Hematopoietic multipotent progenitor cell treated with erythropoietin and hydrocortisone succinate and interleukin-3 and kit ligand, for 4 days (in vitro differentiated cells): Measurements from ENCODE around the gene SCLY.

Source experiments
- DNase-seq: peaks from one replicate; pipeline ENCODE4 v3.0.0-alpha.2; 2015

Gene SCLY

DNA sequence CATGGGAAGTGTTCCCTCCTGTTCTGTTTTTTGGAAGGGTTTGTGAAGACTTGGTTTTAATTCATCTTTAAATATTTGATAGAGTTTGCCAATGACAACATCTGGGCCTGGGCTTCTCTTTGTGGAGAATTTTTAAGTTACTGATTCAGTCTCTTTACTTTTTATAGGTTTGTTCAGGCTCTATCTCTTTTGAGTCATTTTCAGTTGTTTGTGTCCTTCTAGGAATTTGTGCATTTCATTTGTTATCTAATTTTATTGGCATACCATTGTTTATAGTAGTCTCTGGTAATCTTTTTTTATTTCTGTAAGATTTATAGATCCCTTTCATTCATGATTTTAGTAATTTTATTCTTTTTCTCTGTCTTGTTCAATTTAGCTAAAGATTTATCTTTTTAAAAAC is 14.6 kb downstream of the SCLY start:
- DNase-seq = no peak

DNA sequence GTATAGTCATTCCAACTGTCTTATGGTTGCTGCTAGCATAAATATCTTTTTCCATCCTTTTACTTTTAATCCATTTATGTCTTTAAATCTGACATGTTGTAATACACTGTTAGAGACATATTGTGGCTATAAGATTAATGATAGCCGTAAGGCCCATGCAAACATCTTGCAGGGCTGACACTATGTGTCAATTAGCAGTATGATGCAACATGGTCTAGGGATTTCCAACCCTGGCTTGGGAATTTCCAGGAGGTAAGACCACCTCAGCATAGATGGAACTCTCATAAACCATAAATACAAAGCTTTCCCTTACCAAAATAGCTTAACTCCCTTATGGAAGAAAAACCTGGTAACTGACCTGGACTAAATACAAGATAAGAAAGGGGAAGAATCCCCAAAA is 16.5 kb downstream of the SCLY start:
- no peak for DNase-seq

DNA sequence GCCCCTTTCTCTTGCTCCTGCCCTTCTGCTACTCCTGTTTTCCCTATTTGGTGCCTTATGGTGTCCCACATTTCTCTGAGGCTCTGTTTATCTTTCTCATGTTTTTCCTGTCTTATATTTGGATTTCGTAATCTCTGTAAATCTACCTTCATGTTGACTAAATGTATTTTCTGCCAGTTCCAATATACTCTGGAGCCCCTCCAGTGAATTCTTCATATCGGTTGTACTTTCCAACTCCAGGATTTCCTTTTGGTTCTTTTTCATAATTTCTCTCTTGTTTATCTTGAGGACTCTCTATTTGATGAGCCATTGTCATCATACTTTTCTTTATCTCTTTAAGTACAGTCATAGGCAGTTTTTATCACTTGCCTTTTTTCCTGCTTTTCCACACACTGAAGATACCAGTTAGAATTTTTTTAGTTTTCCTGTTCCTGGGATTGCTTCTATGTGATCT is 19.1 kb downstream of the SCLY start:
- DNase-seq = no peak

DNA sequence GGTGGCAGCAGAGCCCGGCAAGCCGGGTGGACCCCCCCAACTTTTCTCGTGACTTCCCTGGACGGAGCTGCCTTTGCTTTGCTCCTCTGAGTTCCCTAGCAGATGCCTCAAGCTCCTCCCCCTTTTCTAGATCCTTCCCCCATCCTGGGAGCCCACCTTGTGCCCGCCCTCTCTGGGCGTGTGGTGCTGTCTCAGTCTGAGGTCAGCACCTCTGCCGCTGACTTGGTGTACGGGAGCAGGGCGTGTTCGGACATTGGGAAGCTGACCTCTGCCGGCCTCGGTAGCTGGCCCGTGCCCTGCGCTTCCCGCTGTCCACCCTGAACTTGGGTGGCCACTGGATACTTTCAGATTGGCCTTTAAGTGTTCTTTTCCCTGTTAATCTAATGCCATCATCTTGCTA is 19.7 kb downstream of the SCLY start:
- DNase-seq = no peak

DNA sequence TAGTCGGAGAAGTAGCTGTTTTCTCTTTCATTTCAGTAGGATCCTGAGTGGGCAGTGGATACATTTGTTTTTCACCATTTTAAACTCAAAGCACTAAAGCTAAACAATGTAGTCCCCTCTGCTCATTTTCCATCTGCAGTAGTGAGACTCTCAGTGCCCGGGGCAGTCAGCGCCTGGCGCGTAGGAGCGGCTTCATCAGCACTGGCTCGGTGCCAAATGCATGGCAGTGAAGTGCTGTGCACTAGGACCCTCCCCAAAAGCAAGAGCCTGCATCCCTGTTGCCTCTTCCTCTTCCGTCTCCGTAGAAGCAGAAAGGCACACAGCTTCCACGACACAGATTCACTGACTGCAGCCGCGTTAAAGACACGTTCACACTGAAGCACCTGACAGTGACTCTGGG is 20.3 kb downstream of the SCLY start:
- no peak for DNase-seq

DNA sequence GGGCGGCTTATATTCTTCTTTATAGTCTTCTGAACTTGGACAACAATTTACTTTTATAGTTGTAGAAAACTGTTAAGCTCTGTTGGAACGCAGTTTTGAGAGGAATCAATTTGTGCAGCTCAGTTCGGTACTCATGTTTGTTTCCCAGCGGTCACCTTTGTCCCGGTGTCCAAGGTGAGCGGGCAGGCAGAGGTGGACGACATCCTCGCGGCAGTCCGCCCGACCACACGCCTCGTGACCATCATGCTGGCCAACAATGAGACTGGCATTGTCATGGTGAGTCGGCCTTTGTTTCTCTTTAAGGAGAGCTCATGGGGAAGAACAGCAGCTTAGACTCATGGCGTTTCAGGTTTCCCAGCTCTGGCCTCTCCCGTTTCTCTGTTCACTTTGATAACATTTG is 20.8 kb downstream of the SCLY start:
- no peak for DNase-seq

DNA sequence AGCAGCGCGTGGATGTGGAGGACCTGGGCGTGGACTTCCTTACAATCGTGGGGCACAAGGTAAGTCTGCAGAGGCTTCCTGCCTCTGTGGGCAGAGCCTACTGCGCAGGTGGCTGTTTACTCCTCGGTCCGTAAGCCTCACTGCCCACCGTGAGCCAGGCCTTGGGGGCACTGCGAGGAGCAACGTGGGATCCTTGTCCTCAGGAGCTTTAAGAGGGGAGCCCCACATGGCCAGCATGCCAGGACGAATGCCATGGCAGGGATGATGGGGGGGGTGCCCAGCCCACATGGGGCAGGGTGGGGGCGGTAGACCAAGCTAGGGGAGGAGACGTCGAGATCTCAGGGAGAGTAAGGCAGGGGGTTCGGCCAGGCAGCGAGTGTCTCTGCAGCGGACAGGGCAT is 21.4 kb downstream of the SCLY start:
- no peak for DNase-seq

DNA sequence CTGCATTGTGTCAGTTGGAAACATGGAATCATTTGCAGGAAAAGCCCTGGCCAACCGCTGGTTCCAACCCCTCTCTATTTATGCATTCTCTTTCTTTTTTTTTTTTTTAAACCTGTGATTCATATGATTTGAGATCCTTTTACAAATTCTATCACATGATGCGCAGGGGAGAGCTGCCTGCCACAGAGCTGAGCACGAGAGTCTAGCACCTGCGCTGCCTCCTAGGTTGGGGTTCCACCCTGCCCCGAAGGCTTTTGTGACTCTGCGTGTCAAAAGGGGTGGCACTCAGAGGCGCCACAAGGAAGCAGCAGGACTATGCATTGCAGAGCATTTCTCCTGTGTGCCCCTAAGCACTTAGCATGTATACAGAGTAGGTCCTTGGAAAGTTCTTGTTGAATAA is 22.0 kb downstream of the SCLY start:
- DNase-seq = no peak

DNA sequence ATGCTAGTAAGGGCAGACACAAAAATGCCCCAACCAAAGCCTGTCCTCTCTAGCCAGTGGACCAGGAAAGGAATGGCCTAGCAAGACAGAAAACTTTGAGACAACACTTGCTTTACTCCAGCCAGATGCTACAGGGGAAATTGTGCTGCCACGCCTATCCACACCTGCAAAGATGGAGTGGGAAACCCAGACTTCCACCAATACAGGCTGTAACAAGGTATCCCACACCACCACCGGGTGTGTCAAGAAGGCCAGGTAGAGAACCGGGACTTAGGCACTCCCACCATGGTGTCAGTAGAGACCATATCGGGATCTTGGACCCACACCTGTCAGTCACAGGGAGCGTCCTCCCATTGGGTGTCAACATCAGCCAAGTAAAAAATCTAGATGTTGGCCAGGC is 23.1 kb downstream of the SCLY start:
- no peak for DNase-seq

DNA sequence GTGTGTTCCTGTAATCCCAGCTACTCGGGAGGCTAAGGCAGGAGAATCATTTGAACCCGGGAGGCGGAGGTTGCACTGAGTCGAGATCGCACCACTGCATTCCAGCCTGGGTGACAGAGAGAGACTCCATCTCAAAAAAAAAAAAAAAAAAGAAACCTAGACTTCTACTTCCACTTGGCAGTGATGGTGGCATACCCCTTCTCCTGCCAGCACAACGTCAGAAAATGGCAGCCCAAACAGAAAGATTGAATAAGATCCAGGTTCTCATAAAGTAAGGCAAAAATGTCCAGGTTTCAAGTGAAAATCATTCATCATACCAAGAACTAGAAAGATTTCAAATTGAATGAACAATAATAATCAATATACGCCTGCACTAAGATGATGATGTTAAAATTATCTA is 24.0 kb downstream of the SCLY start:
- no peak for DNase-seq

DNA sequence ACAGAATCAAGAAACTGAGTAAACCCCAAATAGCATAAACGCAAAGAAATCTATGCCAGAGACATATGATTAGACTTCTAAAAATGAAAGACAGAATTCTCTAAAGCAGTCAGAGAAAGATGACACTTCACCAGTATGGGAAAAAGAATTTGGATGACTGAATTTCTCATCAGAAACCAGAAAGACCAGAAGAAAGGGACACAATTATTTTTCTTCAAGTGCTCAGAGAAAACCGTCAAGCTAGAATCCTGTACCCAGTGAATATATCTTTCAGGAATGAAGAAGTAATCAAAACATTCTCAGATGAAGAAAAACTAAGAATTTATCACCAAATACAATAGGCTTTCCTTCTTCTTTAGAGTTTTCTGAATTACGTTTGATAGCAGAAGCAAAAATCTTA is 25.1 kb downstream of the SCLY start:
- no peak for DNase-seq

DNA sequence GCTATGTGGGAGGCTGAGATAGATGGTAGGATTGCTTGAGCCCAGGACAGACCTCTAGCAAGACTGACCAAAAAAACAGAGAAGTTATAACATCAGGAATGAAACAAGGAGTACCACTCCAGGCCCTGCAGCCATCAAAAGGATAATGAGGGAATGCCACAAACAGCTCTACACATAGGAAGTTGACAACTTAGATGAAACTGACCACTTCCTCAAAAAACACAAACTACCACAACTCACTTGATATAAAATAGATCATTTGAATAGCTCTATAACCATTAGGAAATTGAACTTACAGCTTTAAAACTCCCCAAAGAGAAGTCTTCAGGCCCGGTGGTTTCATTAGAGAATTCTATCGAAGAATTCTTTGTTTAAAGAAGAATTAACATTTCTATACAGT is 26.4 kb downstream of the SCLY start:
- DNase-seq = peak; percentile 45

DNA sequence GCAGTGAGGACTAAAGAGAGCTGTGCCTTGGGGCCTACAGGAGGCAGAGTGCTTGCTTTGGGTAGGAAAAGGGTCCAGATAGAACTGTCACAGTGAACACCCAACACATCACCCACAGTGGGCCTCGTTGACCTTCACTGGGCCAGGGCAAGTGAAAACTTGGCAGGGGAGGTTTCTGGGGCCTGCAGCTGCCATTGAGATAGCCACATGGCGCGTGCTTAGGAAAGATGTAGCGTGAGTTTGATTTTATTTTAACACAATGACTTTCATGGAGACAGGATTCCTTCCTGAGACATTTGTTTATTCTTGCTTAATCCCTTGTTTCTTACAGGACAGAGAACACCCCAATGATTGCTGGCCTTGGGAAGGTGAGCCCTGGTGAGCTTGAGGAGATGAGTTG is 30.1 kb downstream of the SCLY start:
- DNase-seq = no peak

DNA sequence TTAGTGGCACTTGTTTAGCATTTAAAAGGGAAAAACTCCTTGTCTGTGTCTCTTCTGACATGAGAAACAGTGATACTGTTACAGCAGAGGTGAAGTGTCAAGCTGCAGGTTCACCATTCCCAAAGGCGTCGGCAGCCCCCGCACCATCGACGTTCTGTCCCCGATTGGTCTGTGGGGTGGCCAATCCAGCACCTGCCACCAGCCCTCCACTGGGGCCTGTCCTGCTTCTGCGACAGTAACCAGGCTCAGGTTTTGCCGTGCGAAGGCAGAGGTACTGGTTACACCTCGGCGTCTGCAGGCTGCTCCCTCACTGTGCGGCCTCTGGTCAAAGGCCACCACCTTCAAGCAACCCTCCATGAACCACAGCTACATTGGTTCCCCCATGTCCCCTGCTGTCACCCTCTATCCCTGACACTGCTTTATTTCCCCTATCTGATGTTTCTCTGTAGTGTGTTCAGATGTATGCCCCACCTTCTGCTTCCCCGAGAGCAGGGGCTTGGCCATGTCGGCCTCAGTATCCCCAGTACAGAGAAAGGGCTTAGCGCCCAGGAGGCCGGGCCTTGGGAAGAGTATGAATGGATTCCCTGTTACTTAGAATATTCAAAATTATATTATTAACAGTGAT is 30.7 kb downstream of the SCLY start:
- no peak for DNase-seq

DNA sequence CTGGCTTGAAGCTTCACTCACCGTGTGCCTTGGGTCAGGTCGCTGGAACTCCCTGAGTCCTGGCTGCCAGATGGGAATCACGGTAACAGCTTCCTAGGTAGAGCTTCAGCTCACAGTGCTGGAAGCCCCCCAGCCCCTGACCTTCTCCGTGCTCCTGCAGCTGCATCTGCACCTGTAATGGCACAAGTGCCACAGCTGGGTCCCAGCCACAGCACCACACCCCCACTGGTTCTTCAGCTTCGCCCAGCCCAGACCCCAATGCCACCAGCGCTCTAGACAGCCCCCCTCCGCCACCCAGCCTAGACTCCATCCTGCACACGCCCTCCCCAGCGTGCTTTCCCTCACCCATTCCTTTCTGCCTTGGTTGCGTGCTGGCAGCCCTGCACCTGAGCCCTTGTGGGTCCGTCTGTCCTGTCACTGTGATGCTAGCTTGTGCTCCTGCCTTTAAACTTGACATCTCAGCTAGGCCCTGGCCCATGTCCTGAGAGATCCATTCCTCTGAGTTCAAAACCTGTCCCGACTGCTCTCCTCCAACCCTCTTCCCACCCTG is 31.8 kb downstream of the SCLY start:
- no peak for DNase-seq

DNA sequence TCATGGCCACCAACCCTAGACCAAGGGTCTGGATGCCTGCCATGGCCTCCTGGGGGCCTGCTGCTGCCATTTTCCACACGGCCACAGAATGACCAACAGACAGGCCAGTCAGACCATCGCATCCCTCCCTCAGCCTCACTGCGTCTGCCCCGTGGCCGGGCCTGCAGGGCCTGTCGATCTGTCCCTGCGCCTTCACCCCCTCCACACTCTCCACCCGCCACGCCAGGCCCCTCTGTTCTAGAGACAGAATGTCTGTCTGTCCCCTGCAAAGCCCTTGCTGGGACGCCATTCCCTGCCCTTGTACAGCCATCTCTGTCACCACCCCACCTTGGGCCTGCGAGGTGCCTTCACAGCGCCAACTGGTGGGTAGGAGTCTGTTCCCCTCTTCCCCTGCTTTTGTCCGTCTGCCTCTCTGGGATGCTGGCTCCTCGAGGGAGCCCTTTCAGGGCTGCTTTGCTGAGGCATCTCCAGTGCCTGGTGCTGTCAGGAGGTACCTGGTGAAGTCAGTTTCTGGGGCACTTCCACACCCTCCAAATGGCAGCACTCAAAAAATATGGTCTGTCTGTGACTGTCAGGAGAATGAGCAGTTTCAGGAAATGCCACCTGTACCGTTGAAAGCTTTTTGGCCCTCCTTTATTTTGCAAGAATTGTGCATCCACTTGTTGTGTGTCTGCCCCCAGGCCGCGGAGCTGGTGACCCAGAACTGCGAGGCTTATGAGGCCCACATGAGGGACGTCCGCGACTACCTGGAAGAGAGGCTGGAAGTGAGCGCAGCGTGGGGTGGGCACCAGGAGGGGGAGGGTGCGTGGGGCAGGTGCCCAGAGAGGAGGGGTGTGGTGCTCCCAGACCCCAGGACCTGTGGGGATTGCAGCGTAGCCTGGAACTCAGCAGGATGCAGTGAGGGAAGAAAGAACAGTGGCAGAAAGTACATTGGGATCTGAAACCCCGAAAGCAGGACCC is 32.7 kb downstream of the SCLY start:
- DNase-seq = no peak

DNA sequence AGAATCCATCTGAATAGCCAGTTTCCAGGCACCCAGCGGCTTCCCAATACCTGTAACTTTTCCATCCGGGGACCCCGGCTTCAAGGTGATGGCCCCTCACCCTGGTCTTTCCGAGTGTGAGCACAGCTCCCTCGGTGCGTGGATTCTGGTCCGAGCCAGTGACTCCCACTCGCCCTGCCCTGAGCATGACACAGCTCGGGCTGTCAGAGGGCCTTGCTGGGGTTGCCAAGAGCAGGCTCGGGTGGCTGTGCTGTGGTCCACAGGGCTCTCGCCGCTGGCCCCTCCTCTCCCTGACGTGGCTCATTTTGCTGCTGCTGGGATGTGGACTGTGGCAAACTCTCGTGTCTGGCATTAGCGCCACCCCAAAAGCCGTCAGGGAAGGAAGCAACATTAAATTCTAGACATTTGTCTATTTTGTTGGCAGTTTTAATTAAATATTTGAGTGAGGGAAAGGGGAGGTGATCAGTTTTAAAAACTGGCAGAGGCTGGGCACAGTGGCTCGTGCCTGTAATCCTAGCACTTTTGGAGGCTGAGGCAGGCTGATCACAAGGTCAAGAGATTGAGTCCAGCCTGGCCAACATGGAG is 33.7 kb downstream of the SCLY start:
- no peak for DNase-seq

DNA sequence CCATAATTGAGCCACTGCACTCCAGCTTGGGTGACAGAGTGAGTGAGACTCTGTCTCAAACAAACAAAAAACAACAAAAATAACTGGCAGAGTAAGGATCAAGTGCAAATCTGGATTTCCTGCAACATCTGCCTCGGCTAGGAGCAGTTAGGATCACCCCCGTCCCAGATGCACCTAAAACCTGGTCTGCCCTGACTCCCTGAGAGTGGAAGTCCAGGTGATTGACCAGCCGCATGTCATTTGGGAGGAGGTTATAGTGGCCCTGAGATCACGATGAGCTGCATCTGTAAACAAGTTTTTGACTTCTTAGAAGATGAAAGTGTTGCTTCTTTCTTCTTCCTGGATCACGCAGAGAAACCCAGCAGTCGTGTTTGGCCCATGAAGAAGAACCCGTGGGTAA is 34.3 kb downstream of the SCLY start:
- DNase-seq = no peak

DNA sequence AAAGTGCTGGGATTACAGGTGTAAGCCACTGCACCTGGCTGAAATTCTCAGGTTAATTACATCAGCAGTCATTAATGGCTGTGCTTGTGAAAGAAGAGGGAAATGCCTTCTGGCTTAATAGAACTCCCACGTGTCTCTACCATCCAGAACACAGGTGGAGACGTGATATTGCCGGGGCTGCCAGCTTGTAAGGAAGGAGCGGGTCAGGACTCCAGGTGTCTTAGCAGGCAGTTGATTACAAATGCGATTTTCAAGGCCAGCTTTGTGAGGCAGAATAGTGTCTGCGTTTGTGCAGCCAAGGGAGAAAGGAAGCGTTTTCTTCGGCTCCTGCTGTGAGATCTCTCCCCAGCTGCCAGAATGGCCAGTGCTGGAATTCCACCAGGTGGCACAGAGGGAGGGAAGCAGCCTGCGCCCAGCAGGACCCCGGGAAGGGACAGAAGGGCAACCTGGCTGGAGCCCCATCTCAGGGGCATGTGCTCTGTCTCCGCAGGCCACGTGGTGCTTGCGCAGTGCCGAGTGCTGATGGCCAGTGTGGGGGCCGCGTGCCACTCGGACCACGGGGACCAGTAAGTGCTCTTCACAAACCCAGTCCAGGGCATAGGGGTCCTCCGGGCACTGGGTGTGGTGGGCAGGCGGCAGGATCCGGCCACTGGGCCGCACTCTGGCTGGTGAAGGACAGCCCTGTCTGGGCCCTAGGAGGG is 35.7 kb downstream of the SCLY start:
- DNase-seq = no peak

DNA sequence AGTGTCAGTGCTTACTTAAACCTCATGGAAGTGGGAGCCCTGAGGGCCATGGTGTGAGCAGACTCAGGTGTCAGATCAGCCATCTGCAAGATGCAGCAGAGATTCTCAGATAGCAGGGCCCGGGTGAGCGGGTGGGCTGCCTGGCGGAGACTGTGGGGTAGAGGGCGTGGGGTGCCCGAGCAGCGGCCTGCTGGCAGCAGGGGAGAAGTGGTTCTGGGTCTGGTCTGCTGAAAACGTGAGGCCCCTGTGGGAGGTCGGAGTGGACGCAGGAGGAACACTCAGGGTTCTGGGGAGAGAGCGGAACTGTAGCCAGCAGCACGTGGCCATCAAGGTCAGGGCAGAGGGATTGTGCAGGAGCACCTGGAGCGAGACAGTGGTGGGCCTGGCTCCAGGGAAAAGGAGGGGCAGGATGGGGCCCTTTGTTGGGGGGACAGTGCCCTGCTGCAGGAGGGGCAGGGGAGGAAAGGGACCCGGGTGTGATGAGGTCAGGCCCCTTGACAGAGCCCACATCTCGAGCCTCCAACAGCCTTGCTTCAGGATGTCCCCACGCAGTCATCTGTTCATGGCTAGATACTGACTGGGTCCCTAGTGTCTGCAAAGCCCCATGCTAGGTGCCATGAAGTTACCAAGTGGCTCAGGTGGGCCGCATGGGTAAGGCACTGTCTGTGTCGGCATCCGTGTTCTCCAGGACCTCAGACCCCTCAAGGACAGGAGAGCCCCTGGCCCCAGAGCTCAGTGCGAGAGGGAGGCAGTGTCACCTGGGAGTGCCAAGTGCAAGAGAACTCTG is 36.6 kb downstream of the SCLY start:
- no peak for DNase-seq

DNA sequence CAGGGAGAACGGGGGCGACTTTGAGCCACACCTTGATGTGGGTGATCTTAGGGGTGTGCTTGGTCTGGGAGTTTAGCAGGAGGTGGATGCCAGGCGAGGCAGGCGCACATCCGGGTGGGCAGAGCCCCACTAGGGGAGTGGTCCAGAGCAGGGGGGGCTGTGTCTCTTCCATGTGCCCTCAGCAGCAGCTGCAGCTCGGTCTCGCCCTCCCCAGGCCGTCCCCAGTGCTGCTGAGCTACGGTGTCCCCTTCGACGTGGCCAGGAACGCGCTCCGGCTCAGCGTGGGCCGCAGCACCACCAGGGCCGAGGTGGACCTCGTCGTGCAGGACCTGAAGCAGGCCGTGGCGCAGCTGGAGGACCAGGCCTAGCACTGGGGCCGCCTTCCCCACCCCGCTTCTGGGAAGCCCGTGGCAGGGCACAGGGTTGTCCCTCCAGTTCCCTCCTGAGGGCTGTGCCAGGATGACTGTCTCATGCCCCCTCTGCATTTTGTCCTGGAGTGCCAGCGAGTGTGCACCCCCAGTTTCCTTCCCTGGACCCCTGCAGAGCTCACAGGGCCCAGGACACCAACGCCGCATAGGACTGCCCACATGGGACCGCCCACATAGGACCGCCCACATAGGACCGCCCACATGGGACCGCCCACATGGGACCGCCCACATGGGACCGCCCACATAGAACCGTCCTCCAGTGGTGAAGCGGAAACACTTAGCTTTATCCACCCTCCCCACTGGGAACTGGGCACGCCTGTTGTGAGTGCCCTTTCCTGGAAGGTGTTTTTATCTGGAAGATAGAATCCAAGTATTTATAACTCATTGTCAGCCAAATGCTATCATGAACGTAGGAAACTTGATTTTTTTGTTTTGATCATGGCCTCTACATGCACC is 37.4 kb downstream of the SCLY start:
- peak; percentile 88 for DNase-seq
